Stimulated activated CD4-positive, alpha-beta T cell treated with anti-CD3 and anti-CD28 coated beads, TNF-alpha, amount 100 ng/mL, for 48 hours (primary cell): Measurements from ENCODE around the gene ZNF888.
"Not testable (repeated sequence)": the region's sequence is repeated elsewhere in the genome, so short reads cannot be mapped to it uniquely, and the experiment has no call there.

ENCODE experiments used
- DNase-seq, 3 donors: peaks; one replicate each; pipeline ENCODE4 v3.0.0-alpha.2; 2020; ENCODE audit warnings: low read depth in 3 of 3

The ZNF888 gene

DNA sequence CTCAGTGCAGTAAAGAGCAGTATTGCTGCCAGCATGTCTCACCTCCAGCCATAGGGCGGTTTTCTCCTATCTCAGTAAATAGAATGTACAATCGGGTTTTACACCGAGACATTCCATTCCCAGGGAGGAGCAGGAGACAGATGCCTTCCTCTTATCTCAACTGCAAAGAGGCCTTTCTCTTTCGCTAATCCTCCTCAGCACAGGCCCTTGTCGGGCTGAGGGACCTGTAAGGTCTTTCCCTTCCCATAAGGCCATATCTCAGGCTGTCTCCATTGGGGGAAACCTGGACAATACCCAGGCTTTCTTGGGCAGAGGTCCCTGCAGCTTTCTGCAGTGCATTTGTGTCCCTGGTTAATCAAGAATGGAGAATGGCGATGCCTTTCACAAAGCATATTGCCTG, 50.2 kb downstream of the ZNF888 start:
- not testable (repeated sequence) for DNase-seq

- DNase-seq: no peak
Measured at GRCh38 chr19:52871466-52871865, 51.8 kb downstream of the ZNF888 start.

- not testable (repeated sequence) for DNase-seq
Measured at GRCh38 chr19:52868031-52868430, 55.2 kb downstream of the ZNF888 start.

DNA sequence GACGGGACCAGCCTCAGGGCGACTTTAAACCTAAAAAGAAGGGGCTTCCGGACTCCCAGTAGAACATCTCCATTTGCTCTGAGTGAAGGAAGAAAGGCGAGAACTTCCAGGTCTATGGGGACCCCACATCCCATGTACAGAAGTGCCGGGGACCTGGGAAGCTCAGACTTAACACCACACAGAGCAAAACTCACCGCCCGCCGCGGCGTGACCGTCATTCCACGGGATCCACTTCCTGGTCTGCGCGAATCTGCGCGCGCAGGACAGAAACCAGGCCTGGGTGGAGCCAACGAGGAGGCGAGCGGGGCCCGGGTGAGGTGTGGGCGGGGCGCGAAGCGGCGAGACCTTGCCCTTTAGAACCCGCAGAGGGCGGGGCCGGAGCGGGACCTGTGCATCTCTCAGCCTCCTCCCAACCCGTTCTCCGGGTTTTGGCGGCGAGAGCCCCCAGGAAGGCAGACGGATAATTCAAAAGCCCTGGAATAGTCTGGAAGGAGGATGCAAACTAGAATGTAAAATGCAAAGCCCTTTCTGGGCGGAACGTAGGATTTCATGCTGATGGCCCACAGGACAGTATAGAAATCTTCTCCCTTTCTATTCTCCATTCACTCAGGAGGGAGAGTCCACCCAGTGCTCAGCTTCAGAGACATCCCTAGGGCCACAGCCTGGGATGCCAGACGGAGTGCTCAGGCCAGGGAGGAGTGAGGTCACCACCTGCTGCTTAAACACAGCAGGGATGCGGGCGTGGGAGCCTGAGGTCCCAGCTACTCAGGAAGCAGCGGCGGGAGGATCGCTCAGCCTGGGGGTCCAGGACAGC, 65.6 kb downstream of the ZNF888 start, which contains the start of gene ZNF468:
Gene ZNF468, minus strand, starts transcription at position 242 of the 814 bp plus-strand sequence. CDS start 3,347 bp downstream, outside the sequence.
- peak; percentile 35 to 56 (median 46) for DNase-seq

GRCh38 chr19:52856540-52857377, 66.5 kb downstream of the ZNF888 start:
- peak in 1 of 3 donors; percentile 0 for DNase-seq
